ENCODE data around the gene SLC6A6.

DNA sequence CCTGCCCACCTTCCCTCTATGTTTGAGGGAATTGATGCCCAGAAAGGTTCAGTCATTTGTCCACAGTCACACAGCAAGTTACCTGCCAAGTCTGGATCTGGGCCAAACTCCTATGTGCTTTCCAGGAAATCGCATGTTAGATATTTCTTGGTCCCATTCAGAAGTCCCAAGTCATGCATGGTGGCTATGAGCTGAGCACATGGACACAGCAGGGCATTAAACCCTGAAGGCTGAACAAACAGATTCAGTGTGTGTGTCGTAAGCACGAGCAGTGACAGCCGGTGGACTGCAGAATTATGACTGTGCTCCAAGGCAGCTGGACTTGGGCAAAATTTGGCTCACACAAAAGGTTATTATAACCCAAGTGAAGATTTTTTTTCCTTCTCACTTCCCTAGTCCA lies 11.4 kb upstream of the SLC6A6 start:
- TF ChIP-seq, protein P1, sequence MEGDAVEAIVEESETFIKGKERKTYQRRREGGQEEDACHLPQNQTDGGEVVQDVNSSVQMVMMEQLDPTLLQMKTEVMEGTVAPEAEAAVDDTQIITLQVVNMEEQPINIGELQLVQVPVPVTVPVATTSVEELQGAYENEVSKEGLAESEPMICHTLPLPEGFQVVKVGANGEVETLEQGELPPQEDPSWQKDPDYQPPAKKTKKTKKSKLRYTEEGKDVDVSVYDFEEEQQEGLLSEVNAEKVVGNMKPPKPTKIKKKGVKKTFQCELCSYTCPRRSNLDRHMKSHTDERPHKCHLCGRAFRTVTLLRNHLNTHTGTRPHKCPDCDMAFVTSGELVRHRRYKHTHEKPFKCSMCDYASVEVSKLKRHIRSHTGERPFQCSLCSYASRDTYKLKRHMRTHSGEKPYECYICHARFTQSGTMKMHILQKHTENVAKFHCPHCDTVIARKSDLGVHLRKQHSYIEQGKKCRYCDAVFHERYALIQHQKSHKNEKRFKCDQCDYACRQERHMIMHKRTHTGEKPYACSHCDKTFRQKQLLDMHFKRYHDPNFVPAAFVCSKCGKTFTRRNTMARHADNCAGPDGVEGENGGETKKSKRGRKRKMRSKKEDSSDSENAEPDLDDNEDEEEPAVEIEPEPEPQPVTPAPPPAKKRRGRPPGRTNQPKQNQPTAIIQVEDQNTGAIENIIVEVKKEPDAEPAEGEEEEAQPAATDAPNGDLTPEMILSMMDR (IDR thresholded peaks at IDR 0.05): no peak
- TF ChIP-seq POLR2AphosphoS5 (IDR thresholded peaks at IDR 0.05): peak in 1 of 3 donors; percentile 48

Data from breast epithelium (tissue), 3 donors.